Measurements from ENCODE around the gene PPIE. TPM values are rescaled to one million over a fixed set of nuclear protein-coding genes. Genes with fewer than 3 reads are reported as not detected.
A peak's percentile ranks its signal among the peaks of the same experiment; 100 is the strongest.

PPIE gene
- total RNA-seq, result 50.1 and 67.1 TPM in 2 replicates

GRCh38 chr1:39738622-39739366 is at the start of gene PPIE:
Gene PPIE, plus strand, starts transcription at chr1:39738882. Its CDS starts 19 bp downstream, at chr1:39738901.
- H3K36me3 ChIP-seq (ENCODE audit: control insufficient read depth, insufficient read depth, low read length), result peaks cover 9% of the 10 kb centered on the region
- no peaks in the 10 kb centered on the region for H3K27me3 ChIP-seq (ENCODE audit: control insufficient read depth, insufficient read depth, low read length)
- TF ChIP-seq CTCF (IDR thresholded peaks at IDR 0.05; ENCODE audit: insufficient read depth, low read length, severe bottlenecking), result no peak
- DNase-seq (ENCODE audit: low read depth), result peak; percentile 77
- no peak for FAIRE-seq
- peak within 1 kb of the TSS; percentile 76 for H3K4me3 ChIP-seq (ENCODE audit: low read depth, low read length)

- TF ChIP-seq CTCF (IDR thresholded peaks at IDR 0.05; ENCODE audit: insufficient read depth, low read length, severe bottlenecking), result no peak
- no peak for FAIRE-seq
- peaks cover 18% of the 10 kb centered on the region for H3K27me3 ChIP-seq (ENCODE audit: control insufficient read depth, insufficient read depth, low read length)
Observed at GRCh38 chr1:39689214-39689613, 49.5 kb upstream of the PPIE start.

GRCh38 chr1:39689635-39690034 is 49.0 kb upstream of the PPIE start:
- no peak for FAIRE-seq
- TF ChIP-seq CTCF (IDR thresholded peaks at IDR 0.05; ENCODE audit: insufficient read depth, low read length, severe bottlenecking), result no peak
- H3K4me3 ChIP-seq (ENCODE audit: low read depth, low read length), result no peak overlapping the region
- DNase-seq (ENCODE audit: low read depth), result no peak
- no peaks in the 10 kb centered on the region for H3K36me3 ChIP-seq (ENCODE audit: control insufficient read depth, insufficient read depth, low read length)
- H3K27me3 ChIP-seq (ENCODE audit: control insufficient read depth, insufficient read depth, low read length), result peaks cover 17% of the 10 kb centered on the region

More at GRCh38 chr1:39689214-39689613, 49.5 kb upstream of the PPIE start:
- no peak for DNase-seq (ENCODE audit: low read depth)
- Histone ChIP-seq H3K4me3 (ENCODE audit: low read depth, low read length) (no peak overlapping the region), H3K36me3 (ENCODE audit: control insufficient read depth, insufficient read depth, low read length) (no peaks in the 10 kb centered on the region)

- Histone ChIP-seq H3K36me3 (ENCODE audit: control insufficient read depth, insufficient read depth, low read length) (no peaks in the 10 kb centered on the region), H3K27me3 (ENCODE audit: control insufficient read depth, insufficient read depth, low read length) (peaks cover 15% of the 10 kb centered on the region), H3K4me3 (ENCODE audit: low read depth, low read length) (no peak overlapping the region)
- DNase-seq (ENCODE audit: low read depth), result no peak
- no peak for TF ChIP-seq CTCF (IDR thresholded peaks at IDR 0.05; ENCODE audit: insufficient read depth, low read length, severe bottlenecking)
- no peak for FAIRE-seq
Observed at GRCh38 chr1:39690225-39690624, 48.5 kb upstream of the PPIE start.

- FAIRE-seq (no peak), DNase-seq (ENCODE audit: low read depth) (no peak)
- no peaks in the 10 kb centered on the region for H3K36me3 ChIP-seq (ENCODE audit: control insufficient read depth, insufficient read depth, low read length)
- peak overlapping the region; percentile 19 for H3K4me3 ChIP-seq (ENCODE audit: low read depth, low read length)
- peaks cover 16% of the 10 kb centered on the region for H3K27me3 ChIP-seq (ENCODE audit: control insufficient read depth, insufficient read depth, low read length)
- no peak for TF ChIP-seq CTCF (IDR thresholded peaks at IDR 0.05; ENCODE audit: insufficient read depth, low read length, severe bottlenecking)
Observed at GRCh38 chr1:39690794-39691382, 47.8 kb upstream of the PPIE start.

All from bronchial epithelial cell (primary cell).